GM23338 (cell line): ENCODE data around the gene EEF2. TPM values are rescaled to one million over a fixed set of nuclear protein-coding genes. Genes with fewer than 3 reads are reported as not detected.
"Not testable (repeated sequence)": the region's sequence is repeated elsewhere in the genome, so short reads cannot be mapped to it uniquely, and the experiment has no call there.

Source experiments
- ATAC-seq: fragments of 200-7000 bp; cut with Tn5 transposase; 3 replicates; pipeline ENCODE4 v1.9.1; 2020
- DNase-seq: peaks from one replicate; pipeline ENCODE4 v3.0.0-alpha.2; 2015; ENCODE audit warnings: low spot score
- H2AFZ ChIP-seq: fragments of 200-600 bp; sonication (generic); 2 replicates; pipeline ENCODE4 v1.8.0; 2016; ENCODE audit warnings: antibody characterized with exemption, mild to moderate bottlenecking, moderate library complexity
- H3F3A ChIP-seq: fragments of 200-600 bp; sonication (generic); replicated peaks from 2 replicates; pipeline ENCODE4 v1.8.0; 2017; ENCODE audit warnings: antibody characterized with exemption, mixed run types, low read depth
- H3K27ac ChIP-seq: fragments of 200-600 bp; sonication (generic); 2 replicates; pipeline ENCODE4 v1.6.1; 2016; ENCODE audit warnings: low read depth
- H3K27me3 ChIP-seq: fragments of 200-600 bp; sonication (generic); 2 replicates; pipeline ENCODE4 v1.8.0; 2016; ENCODE audit warnings: mild to moderate bottlenecking, mixed run types, moderate library complexity; ENCODE audit not compliant: insufficient read depth
- H3K36me3 ChIP-seq: fragments of 200-600 bp; sonication (generic); 2 replicates; pipeline ENCODE4 v1.8.0; 2016; ENCODE audit warnings: mild to moderate bottlenecking; ENCODE audit not compliant: insufficient read depth
- H3K4me1 ChIP-seq: fragments of 200-600 bp; sonication (generic); 2 replicates; pipeline ENCODE4 v1.8.0; 2016; ENCODE audit warnings: mild to moderate bottlenecking, moderate library complexity; ENCODE audit not compliant: insufficient read depth
- H3K4me2 ChIP-seq: fragments of 200-600 bp; sonication (generic); 2 replicates; pipeline ENCODE4 v1.7.1; 2017; ENCODE audit warnings: mixed run types
- H3K4me3 ChIP-seq: fragments of 200-600 bp; sonication (generic); 2 replicates; pipeline ENCODE4 v1.6.1; 2016; ENCODE audit warnings: mixed run types
- H3K79me2 ChIP-seq: fragments of 200-600 bp; sonication (generic); replicated peaks from 2 replicates; pipeline ENCODE4 v1.8.0; 2017; ENCODE audit warnings: mild to moderate bottlenecking; ENCODE audit not compliant: insufficient read depth
- H3K9me2 ChIP-seq: fragments of 200-600 bp; sonication (generic); 2 replicates; pipeline ENCODE4 v1.8.0; 2017; ENCODE audit not compliant: insufficient read depth
- H4K20me1 ChIP-seq: fragments of 200-600 bp; sonication (generic); replicated peaks from 2 replicates; pipeline ENCODE4 v1.8.0; 2017; ENCODE audit warnings: mild to moderate bottlenecking; ENCODE audit not compliant: insufficient read depth
- H3K27ac Mint-ChIP-seq: 2 replicates; pipeline ENCODE4 v1.8.0; 2020; ENCODE audit warnings: inconsistent platforms, mild to moderate bottlenecking, moderate library complexity, mixed read lengths
- H3K27me3 Mint-ChIP-seq: 3 replicates; pipeline ENCODE4 v1.8.0; 2022; ENCODE audit warnings: low read depth, mild to moderate bottlenecking, moderate library complexity, mixed read lengths, inconsistent platforms; ENCODE audit not compliant: insufficient read depth, poor library complexity
- H3K36me3 Mint-ChIP-seq: 3 replicates; pipeline ENCODE4 v1.8.0; 2021; ENCODE audit warnings: low read depth, mild to moderate bottlenecking, inconsistent platforms, moderate library complexity, mixed read lengths
- H3K4me1 Mint-ChIP-seq: 3 replicates; pipeline ENCODE4 v1.8.0; 2020; ENCODE audit warnings: mild to moderate bottlenecking, inconsistent platforms, mixed read lengths
- H3K4me3 Mint-ChIP-seq: 3 replicates; pipeline ENCODE4 v1.8.0; 2021; ENCODE audit warnings: moderate library complexity, mild to moderate bottlenecking, inconsistent platforms, mixed read lengths
- H3K9me3 Mint-ChIP-seq: 3 replicates; pipeline ENCODE4 v1.8.0; 2020; ENCODE audit warnings: moderate library complexity, mild to moderate bottlenecking, inconsistent platforms, mixed read lengths
- CREB1 ChIP-seq: fragments of 250-450 bp; sonication (Bioruptor Pico); IDR thresholded peaks from 2 replicates; pipeline ENCODE4 v1.5.0; 2020; ENCODE audit warnings: low read depth, mild to moderate bottlenecking, moderate library complexity
- STAT1 ChIP-seq: IDR thresholded peaks from one replicate; pipeline ENCODE4 v1.6.1; 2016; ENCODE audit warnings: antibody characterized with exemption; ENCODE audit not compliant: unreplicated experiment
- ZNF114 ChIP-seq: fragments of 250-450 bp; sonication (Bioruptor Pico); IDR thresholded peaks from 2 replicates; pipeline ENCODE4 v1.5.0; 2020; ENCODE audit warnings: mild to moderate bottlenecking, moderate library complexity
- polyA plus RNA-seq: library from polyadenylated mRNA; unstranded; fragments of >200 nt; fragmentation: Nextera tagmentation; extraction: Ambion mirVana; gene quantifications from 2 replicates; pipeline ENCODE4 v1.2.1, GENCODE V29; 2016
- total RNA-seq: library from RNA; depleted of rRNA; stranded (reverse); fragments of >200 nt; shearing (Covaris generic); gene quantifications from 2 replicates; pipeline ENCODE4 v1.2.3, GENCODE V29; 2014
- TF ChIP-seq, protein P1 (sequence below): fragments of 250-450 bp; sonication (Bioruptor Pico); IDR thresholded peaks from 2 replicates; pipeline ENCODE4 v1.5.0; 2020; ENCODE audit warnings: mild to moderate bottlenecking, moderate library complexity

EEF2 gene
- total and polyA plus RNA-seq, 2 experiments from 2014 or later = 772 to 2,987 TPM

- TF ChIP-seq STAT1 = no peak
- TF ChIP-seq, protein P1, sequence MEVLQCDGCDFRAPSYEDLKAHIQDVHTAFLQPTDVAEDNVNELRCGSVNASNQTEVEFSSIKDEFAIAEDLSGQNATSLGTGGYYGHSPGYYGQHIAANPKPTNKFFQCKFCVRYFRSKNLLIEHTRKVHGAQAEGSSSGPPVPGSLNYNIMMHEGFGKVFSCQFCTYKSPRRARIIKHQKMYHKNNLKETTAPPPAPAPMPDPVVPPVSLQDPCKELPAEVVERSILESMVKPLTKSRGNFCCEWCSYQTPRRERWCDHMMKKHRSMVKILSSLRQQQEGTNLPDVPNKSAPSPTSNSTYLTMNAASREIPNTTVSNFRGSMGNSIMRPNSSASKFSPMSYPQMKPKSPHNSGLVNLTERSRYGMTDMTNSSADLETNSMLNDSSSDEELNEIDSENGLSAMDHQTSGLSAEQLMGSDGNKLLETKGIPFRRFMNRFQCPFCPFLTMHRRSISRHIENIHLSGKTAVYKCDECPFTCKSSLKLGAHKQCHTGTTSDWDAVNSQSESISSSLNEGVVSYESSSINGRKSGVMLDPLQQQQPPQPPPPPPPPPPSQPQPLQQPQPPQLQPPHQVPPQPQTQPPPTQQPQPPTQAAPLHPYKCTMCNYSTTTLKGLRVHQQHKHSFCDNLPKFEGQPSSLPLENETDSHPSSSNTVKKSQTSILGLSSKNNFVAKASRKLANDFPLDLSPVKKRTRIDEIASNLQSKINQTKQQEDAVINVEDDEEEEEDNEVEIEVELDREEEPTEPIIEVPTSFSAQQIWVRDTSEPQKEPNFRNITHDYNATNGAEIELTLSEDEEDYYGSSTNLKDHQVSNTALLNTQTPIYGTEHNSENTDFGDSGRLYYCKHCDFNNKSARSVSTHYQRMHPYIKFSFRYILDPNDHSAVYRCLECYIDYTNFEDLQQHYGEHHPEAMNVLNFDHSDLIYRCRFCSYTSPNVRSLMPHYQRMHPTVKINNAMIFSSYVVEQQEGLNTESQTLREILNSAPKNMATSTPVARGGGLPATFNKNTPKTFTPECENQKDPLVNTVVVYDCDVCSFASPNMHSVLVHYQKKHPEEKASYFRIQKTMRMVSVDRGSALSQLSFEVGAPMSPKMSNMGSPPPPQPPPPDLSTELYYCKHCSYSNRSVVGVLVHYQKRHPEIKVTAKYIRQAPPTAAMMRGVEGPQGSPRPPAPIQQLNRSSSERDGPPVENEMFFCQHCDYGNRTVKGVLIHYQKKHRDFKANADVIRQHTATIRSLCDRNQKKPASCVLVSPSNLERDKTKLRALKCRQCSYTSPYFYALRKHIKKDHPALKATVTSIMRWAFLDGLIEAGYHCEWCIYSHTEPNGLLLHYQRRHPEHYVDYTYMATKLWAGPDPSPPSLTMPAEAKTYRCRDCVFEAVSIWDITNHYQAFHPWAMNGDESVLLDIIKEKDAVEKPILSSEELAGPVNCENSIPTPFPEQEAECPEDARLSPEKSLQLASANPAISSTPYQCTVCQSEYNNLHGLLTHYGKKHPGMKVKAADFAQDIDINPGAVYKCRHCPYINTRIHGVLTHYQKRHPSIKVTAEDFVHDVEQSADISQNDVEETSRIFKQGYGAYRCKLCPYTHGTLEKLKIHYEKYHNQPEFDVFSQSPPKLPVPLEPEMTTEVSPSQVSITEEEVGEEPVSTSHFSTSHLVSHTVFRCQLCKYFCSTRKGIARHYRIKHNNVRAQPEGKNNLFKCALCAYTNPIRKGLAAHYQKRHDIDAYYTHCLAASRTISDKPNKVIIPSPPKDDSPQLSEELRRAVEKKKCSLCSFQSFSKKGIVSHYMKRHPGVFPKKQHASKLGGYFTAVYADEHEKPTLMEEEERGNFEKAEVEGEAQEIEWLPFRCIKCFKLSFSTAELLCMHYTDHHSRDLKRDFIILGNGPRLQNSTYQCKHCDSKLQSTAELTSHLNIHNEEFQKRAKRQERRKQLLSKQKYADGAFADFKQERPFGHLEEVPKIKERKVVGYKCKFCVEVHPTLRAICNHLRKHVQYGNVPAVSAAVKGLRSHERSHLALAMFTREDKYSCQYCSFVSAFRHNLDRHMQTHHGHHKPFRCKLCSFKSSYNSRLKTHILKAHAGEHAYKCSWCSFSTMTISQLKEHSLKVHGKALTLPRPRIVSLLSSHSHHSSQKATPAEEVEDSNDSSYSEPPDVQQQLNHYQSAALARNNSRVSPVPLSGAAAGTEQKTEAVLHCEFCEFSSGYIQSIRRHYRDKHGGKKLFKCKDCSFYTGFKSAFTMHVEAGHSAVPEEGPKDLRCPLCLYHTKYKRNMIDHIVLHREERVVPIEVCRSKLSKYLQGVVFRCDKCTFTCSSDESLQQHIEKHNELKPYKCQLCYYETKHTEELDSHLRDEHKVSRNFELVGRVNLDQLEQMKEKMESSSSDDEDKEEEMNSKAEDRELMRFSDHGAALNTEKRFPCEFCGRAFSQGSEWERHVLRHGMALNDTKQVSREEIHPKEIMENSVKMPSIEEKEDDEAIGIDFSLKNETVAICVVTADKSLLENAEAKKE = no peak
Measured at GRCh38 chr19:3969435-3970312, 15.6 kb downstream of the EEF2 start (continued).

DNA sequence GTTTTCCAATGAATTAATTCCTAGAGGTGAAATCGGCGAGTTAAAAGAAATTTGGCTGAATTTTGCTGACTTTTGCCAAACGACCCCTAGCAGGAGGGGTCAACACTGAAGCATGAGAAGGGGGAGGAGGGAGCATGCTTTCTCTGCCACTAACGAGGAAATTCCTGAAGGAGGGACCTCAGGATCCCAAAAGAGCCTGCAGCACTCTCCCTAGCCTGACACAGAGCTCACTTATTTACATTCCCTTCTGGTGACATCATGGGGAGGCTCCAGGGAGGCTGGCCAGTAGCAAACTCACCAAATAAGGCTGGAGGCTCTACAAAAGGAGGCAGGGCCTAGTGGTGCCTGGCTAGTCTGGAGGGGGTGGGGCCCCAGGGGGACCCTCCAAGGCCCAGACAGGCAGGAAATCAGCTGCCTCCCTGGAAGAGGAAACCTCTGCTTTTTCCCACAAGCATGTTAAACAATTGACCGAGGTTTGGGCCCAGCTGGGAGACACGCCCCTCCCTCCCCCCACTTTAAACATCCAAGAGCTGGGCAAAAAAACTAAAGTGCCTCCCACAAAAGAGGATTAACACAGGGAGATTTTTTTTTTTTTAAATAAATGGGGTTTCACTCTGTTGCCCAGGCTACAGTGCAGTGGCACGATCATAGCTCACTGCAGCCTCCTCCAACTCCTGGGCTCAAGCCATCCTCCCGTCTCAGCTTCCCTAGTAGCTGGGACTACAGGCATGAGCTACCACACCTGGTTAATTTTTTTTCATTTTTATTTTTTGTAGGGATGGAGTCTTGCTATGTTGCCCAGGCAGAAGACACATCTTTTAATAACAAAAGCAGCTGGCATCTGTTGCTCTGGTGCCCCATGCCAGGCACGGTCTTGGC is 16.5 kb downstream of the EEF2 start:
- H3K27me3 ChIP-seq = no peaks in the 10 kb centered on the region
- peak; percentile 85 for TF ChIP-seq CREB1
- no peak for TF ChIP-seq ZNF114 (CRISPR knock-in tag)
- H3K36me3 Mint-ChIP-seq = peaks cover 58% of the 10 kb centered on the region
- H3K36me3 ChIP-seq = peaks cover 9% of the 10 kb centered on the region; the same call in 1 of the 2 replicates
- H3K4me3 Mint-ChIP-seq = peak overlapping the region; percentile 94
- peak overlapping the region; percentile 92; the same call in 1 of the 2 replicates for H3K4me2 ChIP-seq
- no peaks in the 10 kb centered on the region for H3K9me2 ChIP-seq
- H3K27ac Mint-ChIP-seq = peak overlapping the region; percentile 96
- H3K27me3 Mint-ChIP-seq = peaks cover 29% of the 10 kb centered on the region
- ATAC-seq (peak; percentile 53), DNase-seq (peak; percentile 97)
- H3K9me3 Mint-ChIP-seq = no peaks in the 10 kb centered on the region; the same call in 2 of the 3 replicates
- peaks cover 28% of the 10 kb centered on the region for H3K4me1 Mint-ChIP-seq
- H3F3A ChIP-seq = peaks cover 40% of the 10 kb centered on the region
- peak overlapping the region; percentile 93 for H3K27ac ChIP-seq
- peaks cover 33% of the 10 kb centered on the region for H4K20me1 ChIP-seq
- peak overlapping the region; percentile 93; the same call in 1 of the 2 replicates for H3K4me3 ChIP-seq
- no peak overlapping the region for H2AFZ ChIP-seq
- peaks cover 15% of the 10 kb centered on the region for H3K4me1 ChIP-seq
- peaks cover 50% of the 10 kb centered on the region for H3K79me2 ChIP-seq

DNA sequence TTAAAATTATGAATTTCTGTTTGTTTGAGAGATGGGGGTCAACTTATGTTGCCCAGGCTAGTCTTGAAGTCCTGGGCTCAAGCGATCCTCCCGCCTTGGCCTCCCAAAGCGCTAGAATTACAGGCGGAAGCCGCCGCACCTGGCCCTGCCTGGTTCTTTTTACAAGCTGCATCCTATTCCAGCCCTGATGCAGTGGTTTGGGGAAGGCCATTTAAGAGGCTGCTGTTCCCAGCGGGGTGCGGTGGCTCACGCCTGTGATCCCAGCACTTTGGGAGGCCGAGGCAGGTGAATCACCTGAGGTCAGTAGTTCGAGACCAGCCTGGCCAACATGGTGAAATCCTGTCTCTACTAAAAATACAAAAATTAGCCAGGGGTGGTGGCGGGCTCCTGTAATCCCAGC is 17.3 kb downstream of the EEF2 start:
- H3K9me3 Mint-ChIP-seq, ATAC-seq, H3K36me3 ChIP-seq, H3K9me2 ChIP-seq, H3K4me3 ChIP-seq, DNase-seq, H3K27me3 ChIP-seq, H3K4me3 Mint-ChIP-seq, H2AFZ ChIP-seq: not testable (repeated sequence)
- peaks cover 33% of the 10 kb centered on the region for H4K20me1 ChIP-seq
- peak overlapping the region; percentile 89 for H3K27ac ChIP-seq
- peaks cover 15% of the 10 kb centered on the region for H3K4me1 ChIP-seq
- H3F3A ChIP-seq = peaks cover 40% of the 10 kb centered on the region
- peaks cover 66% of the 10 kb centered on the region for H3K36me3 Mint-ChIP-seq
- H3K4me2 ChIP-seq = 0 out of 2 replicates have a peak overlapping the region, but pooled peaks have one; percentile 18
- peaks cover 50% of the 10 kb centered on the region for H3K79me2 ChIP-seq
- H3K4me1 Mint-ChIP-seq = peaks cover 28% of the 10 kb centered on the region
- H3K27me3 Mint-ChIP-seq = peaks cover 29% of the 10 kb centered on the region
- H3K27ac Mint-ChIP-seq = peak overlapping the region; percentile 96
